Hypothalamus (tissue), 51 donors: ENCODE data around the gene NKX2-1.
"Not testable (repeated sequence)": the region's sequence is repeated elsewhere in the genome, so short reads cannot be mapped to it uniquely, and the experiment has no call there.

Source experiments
- DNase-seq, 51 donors: peaks; one replicate each; lab custom pipeline; 2025; lab: John Stamatoyannopoulos, UW

The NKX2-1 gene

GRCh38 chr14:36506732-36507614 lies 13.1 kb downstream of the NKX2-1 start:
- DNase-seq: no peak

GRCh38 chr14:36505892-36506731 lies 13.9 kb downstream of the NKX2-1 start:
- DNase-seq: no peak

GRCh38 chr14:36505181-36505815 lies 14.7 kb downstream of the NKX2-1 start:
- no peak for DNase-seq

- no peak for DNase-seq
Measured at GRCh38 chr14:36504771-36505175, 15.3 kb downstream of the NKX2-1 start.

GRCh38 chr14:36503771-36504741 lies 16.0 kb downstream of the NKX2-1 start:
- no peak for DNase-seq

GRCh38 chr14:36502558-36503508 lies 17.2 kb downstream of the NKX2-1 start:
- DNase-seq: no peak

- no peak for DNase-seq
Measured at GRCh38 chr14:36498938-36499337, 21.1 kb downstream of the NKX2-1 start.

- no peak for DNase-seq
Measured at GRCh38 chr14:36496346-36496745, 23.7 kb downstream of the NKX2-1 start.

GRCh38 chr14:36495666-36496065 lies 24.4 kb downstream of the NKX2-1 start:
- no peak for DNase-seq

- DNase-seq: no peak
Measured at GRCh38 chr14:36493761-36494160, 26.3 kb downstream of the NKX2-1 start.

- DNase-seq: no peak
Measured at GRCh38 chr14:36485773-36486172, 34.3 kb downstream of the NKX2-1 start.

- DNase-seq: no peak
Measured at GRCh38 chr14:36479344-36479743, 40.7 kb downstream of the NKX2-1 start.

GRCh38 chr14:36478782-36479181 lies 41.2 kb downstream of the NKX2-1 start:
- no peak for DNase-seq

- DNase-seq: no peak
Measured at GRCh38 chr14:36477266-36477665, 42.8 kb downstream of the NKX2-1 start.

GRCh38 chr14:36476061-36476460 lies 44.0 kb downstream of the NKX2-1 start:
- not testable (repeated sequence) for DNase-seq

- DNase-seq: no peak
Measured at GRCh38 chr14:36474593-36474992, 45.4 kb downstream of the NKX2-1 start.

- no peak for DNase-seq
Measured at GRCh38 chr14:36471431-36471830, 48.6 kb downstream of the NKX2-1 start.

GRCh38 chr14:36467332-36467731 lies 52.7 kb downstream of the NKX2-1 start:
- DNase-seq: no peak
